Measurements from ENCODE around the gene GPS1. TPM values are rescaled to one million over a fixed set of nuclear protein-coding genes. Genes with fewer than 3 reads are reported as not detected.

The GPS1 gene
- total RNA-seq, 1 donor from 2014 or later: 112 TPM

GRCh38 chr17:82085931-82086764 is 34.5 kb downstream of the GPS1 start:
- Mint-ChIP-seq H3K27ac (no peak overlapping the region), H3K4me3 (no peak overlapping the region), H3K9me3 (no peaks in the 10 kb centered on the region), H3K36me3 (ENCODE audit: low read depth) (peaks cover 11% of the 10 kb centered on the region), H3K4me1 (ENCODE audit: low read depth) (no peaks in the 10 kb centered on the region), H3K27me3 (ENCODE audit: insufficient read depth) (no peaks in the 10 kb centered on the region)
- intact Hi-C loops (cut with micrococcal nuclease): no loop called here
- no peak for DNase-seq (ENCODE audit: low spot score)

- Mint-ChIP-seq H3K4me1 (ENCODE audit: low read depth) (no peaks in the 10 kb centered on the region), H3K9me3 (no peaks in the 10 kb centered on the region), H3K4me3 (no peak overlapping the region), H3K36me3 (ENCODE audit: low read depth) (peaks cover 13% of the 10 kb centered on the region), H3K27ac (no peak overlapping the region), H3K27me3 (ENCODE audit: insufficient read depth) (no peaks in the 10 kb centered on the region)
- intact Hi-C loops (cut with micrococcal nuclease): no loop called here
- no peak for DNase-seq (ENCODE audit: low spot score)
Measured at GRCh38 chr17:82086941-82087906, 35.5 kb downstream of the GPS1 start.

- Mint-ChIP-seq H3K27ac (no peak overlapping the region), H3K9me3 (no peaks in the 10 kb centered on the region), H3K4me1 (ENCODE audit: low read depth) (no peaks in the 10 kb centered on the region), H3K27me3 (ENCODE audit: insufficient read depth) (no peaks in the 10 kb centered on the region), H3K4me3 (no peak overlapping the region), H3K36me3 (ENCODE audit: low read depth) (peaks cover 11% of the 10 kb centered on the region)
- DNase-seq (ENCODE audit: low spot score): no peak
- intact Hi-C loops (cut with micrococcal nuclease): no loop called here
Measured at GRCh38 chr17:82087961-82088837, 36.5 kb downstream of the GPS1 start.

- no peaks in the 10 kb centered on the region for H3K4me1 Mint-ChIP-seq (ENCODE audit: low read depth)
- no peak overlapping the region for H3K27ac Mint-ChIP-seq
- no peak for DNase-seq (ENCODE audit: low spot score)
- intact Hi-C loops (cut with micrococcal nuclease): no loop called here
- no peaks in the 10 kb centered on the region for H3K9me3 Mint-ChIP-seq
- peaks cover 13% of the 10 kb centered on the region for H3K36me3 Mint-ChIP-seq (ENCODE audit: low read depth)
- no peaks in the 10 kb centered on the region for H3K27me3 Mint-ChIP-seq (ENCODE audit: insufficient read depth)
- H3K4me3 Mint-ChIP-seq: no peak overlapping the region
Measured at GRCh38 chr17:82088838-82089722, 37.4 kb downstream of the GPS1 start.

- intact Hi-C loops (cut with micrococcal nuclease): no loop called here
- peaks cover 13% of the 10 kb centered on the region for H3K36me3 Mint-ChIP-seq (ENCODE audit: low read depth)
- no peaks in the 10 kb centered on the region for H3K9me3 Mint-ChIP-seq
- no peak overlapping the region for H3K27ac Mint-ChIP-seq
- H3K4me3 Mint-ChIP-seq: no peak overlapping the region
- H3K4me1 Mint-ChIP-seq (ENCODE audit: low read depth): no peaks in the 10 kb centered on the region
- H3K27me3 Mint-ChIP-seq (ENCODE audit: insufficient read depth): no peaks in the 10 kb centered on the region
- DNase-seq (ENCODE audit: low spot score): no peak
Measured at GRCh38 chr17:82089723-82090548, 38.2 kb downstream of the GPS1 start.

- Mint-ChIP-seq H3K9me3 (no peaks in the 10 kb centered on the region), H3K4me3 (no peak overlapping the region), H3K4me1 (ENCODE audit: low read depth) (no peaks in the 10 kb centered on the region), H3K36me3 (ENCODE audit: low read depth) (peaks cover 13% of the 10 kb centered on the region), H3K27me3 (ENCODE audit: insufficient read depth) (no peaks in the 10 kb centered on the region), H3K27ac (no peak overlapping the region)
- DNase-seq (ENCODE audit: low spot score): no peak
- intact Hi-C loops (cut with micrococcal nuclease): no loop called here
Measured at GRCh38 chr17:82090549-82091263, 39.0 kb downstream of the GPS1 start.

- no peaks in the 10 kb centered on the region for H3K4me1 Mint-ChIP-seq (ENCODE audit: low read depth)
- no peak overlapping the region for H3K27ac Mint-ChIP-seq
- no peak for DNase-seq (ENCODE audit: low spot score)
- no peaks in the 10 kb centered on the region for H3K27me3 Mint-ChIP-seq (ENCODE audit: insufficient read depth)
- intact Hi-C loops (cut with micrococcal nuclease): no loop called here
- H3K36me3 Mint-ChIP-seq (ENCODE audit: low read depth): peaks cover 17% of the 10 kb centered on the region
- H3K4me3 Mint-ChIP-seq: no peak overlapping the region
- no peaks in the 10 kb centered on the region for H3K9me3 Mint-ChIP-seq
Measured at GRCh38 chr17:82091264-82092066, 39.8 kb downstream of the GPS1 start.

- Mint-ChIP-seq H3K9me3 (no peaks in the 10 kb centered on the region), H3K36me3 (ENCODE audit: low read depth) (peaks cover 17% of the 10 kb centered on the region), H3K4me3 (no peak overlapping the region), H3K27ac (no peak overlapping the region), H3K4me1 (ENCODE audit: low read depth) (no peaks in the 10 kb centered on the region), H3K27me3 (ENCODE audit: insufficient read depth) (no peaks in the 10 kb centered on the region)
- intact Hi-C loops (cut with micrococcal nuclease): no loop called here
- DNase-seq (ENCODE audit: low spot score): no peak
Measured at GRCh38 chr17:82092094-82092586, 40.4 kb downstream of the GPS1 start.

GRCh38 chr17:82092628-82092994 is 40.9 kb downstream of the GPS1 start:
- Mint-ChIP-seq H3K27me3 (ENCODE audit: insufficient read depth) (no peaks in the 10 kb centered on the region), H3K4me1 (ENCODE audit: low read depth) (no peaks in the 10 kb centered on the region), H3K9me3 (no peaks in the 10 kb centered on the region), H3K4me3 (no peak overlapping the region), H3K36me3 (ENCODE audit: low read depth) (peaks cover 17% of the 10 kb centered on the region), H3K27ac (no peak overlapping the region)
- intact Hi-C loops (cut with micrococcal nuclease): no loop called here
- no peak for DNase-seq (ENCODE audit: low spot score)

GRCh38 chr17:82092995-82093751 is 41.5 kb downstream of the GPS1 start:
- no peak overlapping the region for H3K4me3 Mint-ChIP-seq
- no peaks in the 10 kb centered on the region for H3K27me3 Mint-ChIP-seq (ENCODE audit: insufficient read depth)
- no peaks in the 10 kb centered on the region for H3K9me3 Mint-ChIP-seq
- intact Hi-C loops (cut with micrococcal nuclease): no loop called here
- no peak overlapping the region for H3K27ac Mint-ChIP-seq
- no peaks in the 10 kb centered on the region for H3K4me1 Mint-ChIP-seq (ENCODE audit: low read depth)
- DNase-seq (ENCODE audit: low spot score): no peak
- H3K36me3 Mint-ChIP-seq (ENCODE audit: low read depth): peaks cover 15% of the 10 kb centered on the region

All from activated T-helper 1 cell treated with anti-CD3 and anti-CD28 coated beads, Interleukin-12 subunit alpha, Interleukin-12 subunit beta, Interleukin-2, Interleukin-4 antibody, amounts not matched to agents 30 ng/mL and 10 ng/mL and 1 ng/mL, durations not matched to agents 14 hours and 24 hours and 36 hours (primary cell).